Neural progenitor cell (in vitro differentiated cells): ENCODE data around the gene PPA2.

ENCODE experiments used
- EZH2 ChIP-seq: fragments of 200-600 bp; sonication (generic); IDR thresholded peaks from 2 replicates; pipeline ENCODE4 v1.6.1; 2017; ENCODE audit warnings: antibody characterized with exemption, mild to moderate bottlenecking, moderate library complexity
- TF ChIP-seq, protein P1 (sequence below): fragments of 200-600 bp; sonication (generic); IDR thresholded peaks from 2 replicates; pipeline ENCODE4 v1.5.1; 2017; ENCODE audit warnings: antibody characterized with exemption, mild to moderate bottlenecking

DNA sequence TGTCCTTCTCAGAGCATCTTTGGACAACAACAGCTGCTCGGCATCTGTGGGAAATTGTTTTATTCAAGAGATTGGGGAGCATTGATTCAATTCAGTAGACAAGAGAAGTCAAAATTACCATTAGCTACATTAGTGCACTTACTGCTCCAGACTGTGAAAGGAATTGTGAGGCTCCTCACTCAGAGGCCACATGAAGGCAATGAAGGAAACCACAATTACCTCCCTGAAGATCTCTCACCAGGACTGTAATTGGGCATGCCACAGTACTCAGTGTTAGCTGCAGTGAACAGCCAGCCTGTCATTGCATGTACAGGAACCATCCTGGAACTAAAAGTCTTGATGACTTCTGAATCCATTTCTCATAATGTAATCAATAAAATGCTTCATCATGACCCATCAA, 144.8 kb downstream of the PPA2 start:
- TF ChIP-seq, protein P1, sequence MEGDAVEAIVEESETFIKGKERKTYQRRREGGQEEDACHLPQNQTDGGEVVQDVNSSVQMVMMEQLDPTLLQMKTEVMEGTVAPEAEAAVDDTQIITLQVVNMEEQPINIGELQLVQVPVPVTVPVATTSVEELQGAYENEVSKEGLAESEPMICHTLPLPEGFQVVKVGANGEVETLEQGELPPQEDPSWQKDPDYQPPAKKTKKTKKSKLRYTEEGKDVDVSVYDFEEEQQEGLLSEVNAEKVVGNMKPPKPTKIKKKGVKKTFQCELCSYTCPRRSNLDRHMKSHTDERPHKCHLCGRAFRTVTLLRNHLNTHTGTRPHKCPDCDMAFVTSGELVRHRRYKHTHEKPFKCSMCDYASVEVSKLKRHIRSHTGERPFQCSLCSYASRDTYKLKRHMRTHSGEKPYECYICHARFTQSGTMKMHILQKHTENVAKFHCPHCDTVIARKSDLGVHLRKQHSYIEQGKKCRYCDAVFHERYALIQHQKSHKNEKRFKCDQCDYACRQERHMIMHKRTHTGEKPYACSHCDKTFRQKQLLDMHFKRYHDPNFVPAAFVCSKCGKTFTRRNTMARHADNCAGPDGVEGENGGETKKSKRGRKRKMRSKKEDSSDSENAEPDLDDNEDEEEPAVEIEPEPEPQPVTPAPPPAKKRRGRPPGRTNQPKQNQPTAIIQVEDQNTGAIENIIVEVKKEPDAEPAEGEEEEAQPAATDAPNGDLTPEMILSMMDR = no peak
- no peak for TF ChIP-seq EZH2
